Stimulated activated CD4-positive, alpha-beta T cell treated with anti-CD3 and anti-CD28 coated beads, Interleukin-2, amount 100 ng/mL, for 24 hours (primary cell): ENCODE data around the gene MEGF8.

Experiments
- DNase-seq, 2 donors: peaks; one replicate each; pipeline ENCODE4 v3.0.0-alpha.2; 2020

MEGF8 gene

GRCh38 chr19:42422092-42422900 lies 96.9 kb downstream of the MEGF8 start:
- no peak for DNase-seq

DNA sequence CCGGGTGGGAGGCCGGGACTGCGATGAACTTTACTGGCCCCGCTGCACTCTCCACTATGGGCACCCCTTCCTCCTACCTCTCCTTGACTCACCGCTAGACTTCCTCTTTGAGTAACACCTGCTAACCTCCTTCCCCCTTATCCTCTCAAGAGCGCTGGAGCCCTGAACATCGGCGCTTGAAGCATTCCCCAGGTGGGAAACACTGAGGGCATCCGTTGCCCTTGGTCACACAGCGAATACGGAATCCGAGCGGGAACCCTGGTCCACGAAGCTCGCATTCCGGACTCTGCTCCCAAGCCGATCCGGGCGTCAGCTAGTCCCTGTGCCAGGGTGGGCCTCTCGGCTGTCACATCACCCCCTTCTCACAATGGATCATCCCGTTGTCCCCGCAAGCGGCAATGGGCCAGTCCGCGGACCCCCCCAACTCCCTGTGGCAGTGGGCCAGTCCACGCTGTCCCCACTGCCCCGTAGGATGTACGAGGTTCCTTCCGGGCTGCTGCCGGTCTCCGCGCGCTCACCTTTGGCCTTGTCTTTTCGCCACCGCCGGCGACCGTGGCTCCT lies 97.5 kb downstream of the MEGF8 start:
- peak; percentile 51 to 56 for DNase-seq

DNA sequence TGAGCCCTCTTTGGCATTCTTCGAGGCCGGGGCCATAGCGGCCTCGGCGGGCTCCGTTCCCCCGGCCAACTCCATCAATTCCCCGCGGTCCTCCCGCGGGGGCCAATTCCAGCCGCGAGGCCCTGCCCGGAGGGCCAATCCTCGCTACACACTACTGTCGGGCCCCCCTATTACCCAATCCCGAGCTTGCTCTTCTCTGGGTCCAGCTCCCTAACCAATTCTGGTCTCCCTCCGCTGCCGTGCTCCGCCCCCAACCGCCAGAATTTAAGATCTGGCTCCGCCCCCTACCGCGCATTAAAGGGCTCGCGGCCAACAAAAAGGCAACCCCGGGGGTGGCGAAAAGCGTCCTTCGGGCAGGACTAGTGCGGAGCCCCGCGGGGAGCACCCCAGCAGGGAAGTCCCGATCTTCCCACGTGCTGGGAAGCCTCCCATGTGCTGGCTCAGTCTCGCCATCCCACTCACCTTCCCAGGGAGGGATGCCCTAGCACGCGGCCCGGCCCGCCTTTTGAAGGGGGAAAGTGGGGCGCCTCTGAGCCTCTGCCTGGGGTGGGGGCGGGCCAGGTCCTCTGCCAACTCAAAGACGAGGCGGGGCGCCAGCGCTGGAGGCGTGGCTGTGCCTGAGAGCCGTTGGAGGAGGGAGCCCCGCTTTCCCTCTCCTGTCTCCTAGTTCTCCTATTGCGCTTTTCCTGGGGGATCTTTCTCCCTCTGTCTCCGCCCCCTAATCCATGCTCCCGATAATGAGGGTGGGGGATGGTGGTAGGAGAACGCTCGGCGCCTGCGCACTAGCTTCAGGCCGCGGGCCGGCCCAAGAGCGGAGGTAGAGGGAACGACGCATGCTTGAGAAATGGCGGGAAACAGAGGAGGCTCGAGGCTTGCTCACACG lies 98.3 kb downstream of the MEGF8 start:
- DNase-seq: peak; percentile 94 to 95

DNA sequence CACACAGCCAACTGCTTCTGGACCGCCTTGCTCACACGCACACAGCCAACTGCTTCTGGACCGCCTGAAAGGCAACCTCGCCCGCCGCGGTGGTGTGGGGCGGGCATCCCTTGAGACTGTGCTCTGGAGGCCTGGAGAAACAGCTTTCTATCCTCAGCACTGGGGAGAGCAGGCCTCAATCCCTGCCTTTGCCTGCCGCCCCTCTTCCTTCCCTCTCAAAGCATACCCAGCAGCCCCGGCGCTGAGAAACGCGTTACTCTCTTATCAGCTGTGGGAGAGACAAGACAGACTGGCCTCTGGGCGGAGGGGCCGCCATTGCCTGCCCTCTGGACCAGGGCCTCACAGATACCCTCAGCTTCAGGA lies 98.9 kb downstream of the MEGF8 start:
- DNase-seq: no peak

- DNase-seq: no peak
These were observed 99.3 kb downstream of the MEGF8 start for GRCh38 chr19:42424712-42425131.

DNA sequence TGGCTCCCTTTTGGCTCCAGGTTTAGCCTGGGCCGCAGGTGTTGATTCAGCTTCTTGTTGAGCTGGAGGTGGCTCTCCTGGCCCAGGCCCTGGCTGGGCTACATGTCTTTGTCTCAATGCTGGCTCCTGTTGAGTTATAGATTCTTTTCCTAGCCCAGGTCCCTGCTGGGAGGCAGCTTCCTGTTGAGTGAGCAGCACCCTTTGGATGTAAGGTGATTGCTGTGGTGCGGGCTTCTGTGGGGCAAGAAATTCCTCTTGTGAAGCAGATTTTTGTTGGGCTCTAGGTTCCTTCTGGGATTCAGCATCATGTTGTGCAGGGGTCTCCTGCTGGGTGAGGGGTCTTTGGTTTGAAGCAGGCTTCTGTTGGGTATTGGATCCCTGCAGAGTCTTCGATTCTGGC lies 101.2 kb downstream of the MEGF8 start:
- DNase-seq: no peak

DNA sequence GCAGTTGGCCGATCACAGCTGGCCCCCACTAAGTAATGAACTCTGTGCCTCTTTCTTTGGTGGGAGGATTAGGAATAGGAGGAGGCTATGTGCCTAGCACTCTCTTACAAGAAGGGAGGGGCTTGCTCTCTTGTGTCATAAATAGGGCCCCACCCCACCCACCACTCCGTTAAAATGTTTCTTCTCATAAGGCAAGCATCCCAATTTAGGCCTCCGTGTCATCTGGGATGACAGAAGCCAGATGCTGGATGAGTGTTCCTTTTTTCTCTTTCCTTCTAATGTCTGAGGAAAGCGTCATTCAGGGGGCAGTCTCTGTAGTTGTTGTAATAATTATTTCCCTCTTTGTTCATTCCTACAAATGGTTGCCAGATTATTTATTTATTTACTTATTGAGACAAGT lies 101.9 kb downstream of the MEGF8 start, which contains the start of gene LIPE:
TSS of gene LIPE (minus strand) at position 76 of the 400 bp plus-strand sequence. CDS start 239 bp downstream, outside the sequence.
- no peak for DNase-seq
